Measurements from ENCODE around the gene NDUFA1.
"Not testable (repeated sequence)": the region's sequence is repeated elsewhere in the genome, so short reads cannot be mapped to it uniquely, and the experiment has no call there.

NDUFA1 gene

DNA sequence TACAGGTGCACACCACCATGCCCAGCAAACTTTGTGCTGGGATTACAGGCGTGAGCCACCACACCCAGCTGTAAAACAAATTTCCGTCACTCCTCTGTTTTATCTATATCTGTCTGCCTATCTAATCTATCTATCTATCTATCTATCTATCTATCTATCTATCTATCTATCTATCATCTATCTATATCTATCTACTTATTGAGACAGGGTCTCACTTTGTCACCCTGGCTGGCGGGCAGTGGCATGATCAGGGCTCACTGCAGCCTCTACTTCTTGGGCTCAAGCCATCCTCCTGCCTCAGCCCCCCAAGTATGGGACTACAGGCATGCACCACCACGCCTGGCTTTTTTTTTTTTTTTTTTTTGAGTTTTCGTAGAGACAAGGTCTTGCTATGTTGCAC is 44.7 kb downstream of the NDUFA1 start:
- DNase-seq, result no peak

DNA sequence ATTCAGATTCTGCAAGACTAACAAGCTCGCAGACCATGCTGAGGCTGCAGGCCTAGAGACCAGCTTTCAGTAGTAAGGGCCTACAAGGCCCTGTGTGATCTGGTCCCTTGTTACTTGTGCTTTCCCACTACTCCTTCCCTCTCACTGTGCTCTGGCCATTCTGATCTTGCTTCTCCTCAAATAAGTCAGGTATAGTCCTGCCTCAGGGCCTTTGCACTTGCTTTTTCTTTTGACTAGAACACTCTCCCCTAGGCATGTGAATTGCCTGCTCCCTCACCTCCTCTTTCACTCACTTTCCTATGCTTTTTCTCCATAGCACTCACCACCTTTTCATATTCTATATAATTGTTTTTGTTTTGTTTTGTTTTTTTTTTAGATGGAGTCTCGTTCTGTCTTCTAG is 46.2 kb downstream of the NDUFA1 start:
- no peak for DNase-seq

DNA sequence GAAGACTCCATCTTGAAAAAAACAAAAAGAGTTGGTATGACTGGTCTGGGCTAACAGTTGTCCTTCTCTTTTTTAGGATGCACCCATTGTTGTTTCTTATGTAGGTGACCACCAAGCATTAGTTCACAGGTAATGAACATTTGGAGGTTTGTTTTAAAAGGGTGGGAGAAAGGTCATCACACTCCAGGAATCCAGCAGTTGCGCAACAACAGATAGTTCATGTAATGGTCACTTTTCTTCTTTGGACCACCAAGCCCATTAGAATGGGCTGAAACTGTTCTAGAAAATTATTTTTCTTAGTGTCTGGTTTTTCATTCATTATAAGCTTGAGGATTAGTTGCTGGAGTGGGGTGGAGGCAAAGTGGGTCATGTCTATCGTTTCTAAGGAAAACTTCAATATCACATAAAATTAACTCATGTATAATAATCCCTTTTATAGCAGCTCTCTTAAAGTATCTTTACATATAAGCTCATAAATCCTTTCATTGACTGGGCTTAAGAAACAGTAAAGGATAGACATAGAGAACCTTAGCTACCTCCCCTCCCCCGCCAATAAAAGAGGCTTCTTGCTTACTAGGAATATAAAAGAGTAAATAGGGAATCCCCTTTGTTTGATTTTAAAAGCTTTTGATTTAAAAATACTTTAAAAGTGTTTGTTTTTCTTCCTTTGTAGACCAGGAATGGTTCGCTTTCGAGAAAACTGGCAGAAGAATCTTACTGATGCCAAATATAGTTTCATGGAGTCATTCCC is 48.4 kb downstream of the NDUFA1 start:
- no peak for DNase-seq

DNA sequence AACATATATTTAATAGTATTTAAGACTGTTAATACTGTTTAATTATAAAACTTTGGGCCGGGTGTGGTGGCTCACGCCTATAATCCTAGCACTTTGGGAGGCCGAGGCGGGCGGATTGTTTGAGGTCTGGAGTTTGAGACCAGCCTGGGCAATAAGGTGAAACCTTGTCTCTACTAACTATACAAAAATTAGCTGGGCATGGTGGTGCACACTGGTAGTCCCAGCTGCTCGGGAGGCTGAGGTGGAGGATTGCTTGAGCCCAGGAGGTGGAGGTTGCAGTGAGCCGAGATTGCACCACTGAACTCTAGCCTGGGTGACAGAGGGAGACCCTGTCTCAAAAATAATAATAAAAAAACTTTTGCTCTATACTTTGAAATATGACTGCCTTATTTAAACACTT is 50.8 kb downstream of the NDUFA1 start:
- DNase-seq, result not testable (repeated sequence)

All from NCI-H2029 treated with DMSO at 0.1 percent for 48 hours (cell line).